Stomach (tissue), 9 donors: ENCODE results near the gene GSTM5. TPM values are rescaled to one million over a fixed set of nuclear protein-coding genes. Genes with fewer than 3 reads are reported as not detected.
A peak's percentile ranks its signal among the peaks of the same experiment; 100 is the strongest.
"Not testable (repeated sequence)": the region's sequence is repeated elsewhere in the genome, so short reads cannot be mapped to it uniquely, and the experiment has no call there.

Experiments
- DNase-seq, 2 donors: peaks; one replicate each; pipeline versions ENCODE4 v3.0.0 to v3.0.0-alpha.2; 2013 to 2019
- H3K27ac ChIP-seq, 5 donors: fragments of 200-600 bp in 4 of 5; sonication (generic) in 4 of 5; one replicate each; pipeline ENCODE4 v1.5.1; 2013 to 2019; ENCODE audit warnings: mild to moderate bottlenecking in 1 of 5, moderate library complexity in 1 of 5
- H3K27me3 ChIP-seq, 3 donors: fragments of 200-600 bp; sonication (generic); one replicate each; pipeline ENCODE4 v1.5.1; 2017 to 2019; ENCODE audit warnings: mixed run types in 1 of 3
- H3K36me3 ChIP-seq, 4 donors: fragments of 200-600 bp; sonication (generic); 1 replicate in 3 of 4; 2 replicates in 1 of 4; pipeline ENCODE4 v1.5.1; 2016 to 2019
- H3K4me1 ChIP-seq, 4 donors: fragments of 200-600 bp; sonication (generic); one replicate each; pipeline ENCODE4 v1.5.1; 2016 to 2019
- H3K4me3 ChIP-seq, 4 donors: fragments of 200-600 bp; sonication (generic) in 3 of 4; one replicate each; pipeline ENCODE4 v1.5.1; 2016 to 2019; ENCODE audit warnings: mild to moderate bottlenecking in 1 of 4
- H3K9me3 ChIP-seq, 4 donors: fragments of 200-600 bp; sonication (generic); one replicate each; pipeline ENCODE4 v1.5.1; 2016 to 2019
- EP300 ChIP-seq: sonication (generic); formaldehyde crosslinking; IDR thresholded peaks from one replicate; pipeline ENCODE4 v1.6.1; 2017; ENCODE audit warnings: antibody characterized with exemption
- POLR2A ChIP-seq, 4 donors: fragments of 450-650 bp; IDR thresholded peaks; one replicate each; pipeline ENCODE4 v1.6.1; 2016; ENCODE audit warnings: antibody characterized with exemption in 4 of 4, control low read depth in 2 of 4, mild to moderate bottlenecking in 1 of 4, moderate library complexity in 1 of 4
- POLR2AphosphoS5 ChIP-seq, 3 donors: sonication (generic); formaldehyde crosslinking; IDR thresholded peaks; one replicate each; pipeline ENCODE4 v1.6.1; 2016; ENCODE audit warnings: antibody characterized with exemption in 3 of 3
- WGBS, 5 donors: extraction: QIAGEN DNeasy Blood & Tissue Kit in 3 of 5; methylation state at CpG; one replicate each; pipeline versions ENCODE4 v1.1.5 to v1.1.7; 2013 to 2018; 5-methylcytosine and 5-hydroxymethylcytosine counted together
- intact Hi-C: fragments of 100-400 bp; cut with DNase I; formaldehyde crosslinking; loops from one replicate; pipeline ENCODE4 v1.15.1; 2023; ENCODE audit warnings: low total_unique reads
- polyA plus RNA-seq, 3 donors: library from polyadenylated mRNA; stranded (reverse); fragments of 200-250 nt; gene quantifications; one replicate each; pipeline ENCODE4 v1.2.3, GENCODE V29; 2013
- total RNA-seq, 5 donors: library from RNA; depleted of rRNA; stranded (reverse); fragments of >200 nt; gene quantifications; one replicate each; pipeline versions ENCODE4 v1.1.0 to v1.2.3, GENCODE V29; 2014 to 2016
- TF ChIP-seq, protein P1 (sequence below), 7 experiments: fragments of 450-650 bp in 4 of 7; fragments of 200-600 bp in 3 of 7; sonication (generic) in 3 of 7; IDR thresholded peaks; one replicate each; pipeline ENCODE4 v1.5.1; 2016 to 2019; ENCODE audit warnings: antibody characterized with exemption in 7 of 7, control low read depth in 2 of 7, mild to moderate bottlenecking in 1 of 7
- donor health status: healthy with polysubstance abuse.
- donor health status: Bipolar disorder and iron deficiency.
- donor health status: healthy.

GSTM5 gene
- total and polyA plus RNA-seq, 8 donors = 1.4 to 35.6 (median 16.7) TPM; not detected in 2

DNA sequence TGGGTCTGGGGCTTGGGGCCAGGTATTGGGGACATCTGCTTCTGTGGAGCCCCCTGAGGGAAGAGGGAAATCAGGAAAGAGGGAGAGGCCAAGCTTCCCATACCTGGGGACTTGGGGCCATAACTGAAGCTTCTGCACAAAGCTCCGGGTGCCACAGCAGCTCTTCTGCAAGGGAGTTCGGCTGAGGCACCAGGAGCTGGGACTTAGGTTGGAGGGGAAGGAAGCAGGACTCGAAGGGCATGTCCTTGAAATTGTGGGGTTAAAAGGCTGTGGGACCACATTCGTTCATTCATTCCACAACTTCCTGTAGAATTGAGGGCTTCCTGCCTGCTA, 53.4 kb downstream of the GSTM5 start:
- 72 to 91% (median 84%) methylated on average over 4 of the region's 4 CpGs for WGBS, 5 donors
- peak in 1 of 2 donors; percentile 21 for DNase-seq
- H3K27ac ChIP-seq = peak overlapping the region in 4 of 5 donors; percentile 49 to 87 (median 78)

DNA sequence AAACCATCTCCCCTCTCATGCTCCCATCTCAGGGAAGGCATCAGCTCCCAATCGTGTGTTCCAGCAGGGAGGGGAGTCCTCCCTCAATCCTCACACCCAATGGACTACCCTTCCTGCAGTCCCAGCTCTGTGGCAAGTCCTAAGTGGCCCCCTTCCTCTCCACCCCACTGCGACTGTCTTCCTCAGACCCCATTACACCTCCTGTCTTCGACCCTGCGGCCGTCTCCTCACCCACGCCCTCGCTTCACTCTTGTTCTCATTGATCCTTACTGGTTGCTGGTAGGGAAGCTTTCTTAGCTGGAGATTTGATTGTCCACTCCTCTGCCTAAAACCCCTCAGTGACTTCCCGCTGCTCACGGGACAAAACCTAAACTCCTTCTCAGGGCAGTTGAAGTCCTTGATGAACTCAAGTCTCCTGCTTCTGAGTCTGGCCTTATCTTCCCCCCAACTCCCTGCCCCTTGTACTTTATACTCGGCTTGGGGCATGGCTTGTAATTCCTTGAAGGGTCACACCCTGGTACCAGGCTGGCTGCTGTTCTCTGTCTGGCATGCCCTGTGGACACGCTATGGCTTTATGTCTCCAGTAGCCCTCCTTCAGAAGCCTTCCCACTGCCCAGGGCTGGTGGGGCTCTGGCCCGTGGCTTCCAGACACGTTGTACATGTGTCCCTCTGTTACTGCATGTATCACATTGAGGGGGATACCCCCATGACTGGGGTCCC, 54.0 kb downstream of the GSTM5 start:
- Histone ChIP-seq H3K36me3 (no peaks in the 10 kb centered on the region), H3K27me3 (no peaks in the 10 kb centered on the region), H3K4me3 (no peak overlapping the region), H3K4me1 (peaks cover 21 to 65% (median 29%) of the 10 kb centered on the region in 4 donors), H3K9me3 (no peaks in the 10 kb centered on the region), H3K27ac (peak overlapping the region in 3 of 5 donors; percentile 38 to 87 (median 49))
- peak; percentile 45 to 57 for DNase-seq
- WGBS, 5 donors = 57 to 80% (median 77%) methylated on average over 13 of the region's 13 CpGs
- intact Hi-C loops = no loop called here
- TF ChIP-seq POLR2AphosphoS5 (IDR thresholded peaks at IDR 0.05) = peak in 2 of 3 donors; percentile 38 to 62
- TF ChIP-seq, protein P1, sequence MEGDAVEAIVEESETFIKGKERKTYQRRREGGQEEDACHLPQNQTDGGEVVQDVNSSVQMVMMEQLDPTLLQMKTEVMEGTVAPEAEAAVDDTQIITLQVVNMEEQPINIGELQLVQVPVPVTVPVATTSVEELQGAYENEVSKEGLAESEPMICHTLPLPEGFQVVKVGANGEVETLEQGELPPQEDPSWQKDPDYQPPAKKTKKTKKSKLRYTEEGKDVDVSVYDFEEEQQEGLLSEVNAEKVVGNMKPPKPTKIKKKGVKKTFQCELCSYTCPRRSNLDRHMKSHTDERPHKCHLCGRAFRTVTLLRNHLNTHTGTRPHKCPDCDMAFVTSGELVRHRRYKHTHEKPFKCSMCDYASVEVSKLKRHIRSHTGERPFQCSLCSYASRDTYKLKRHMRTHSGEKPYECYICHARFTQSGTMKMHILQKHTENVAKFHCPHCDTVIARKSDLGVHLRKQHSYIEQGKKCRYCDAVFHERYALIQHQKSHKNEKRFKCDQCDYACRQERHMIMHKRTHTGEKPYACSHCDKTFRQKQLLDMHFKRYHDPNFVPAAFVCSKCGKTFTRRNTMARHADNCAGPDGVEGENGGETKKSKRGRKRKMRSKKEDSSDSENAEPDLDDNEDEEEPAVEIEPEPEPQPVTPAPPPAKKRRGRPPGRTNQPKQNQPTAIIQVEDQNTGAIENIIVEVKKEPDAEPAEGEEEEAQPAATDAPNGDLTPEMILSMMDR (IDR thresholded peaks at IDR 0.05) = no peak

More for the DNA sequence above, 53.4 kb downstream of the GSTM5 start:
- no peaks in the 10 kb centered on the region for H3K27me3 ChIP-seq
- H3K4me1 ChIP-seq = peaks cover 21 to 65% (median 33%) of the 10 kb centered on the region in 4 donors
- intact Hi-C loops = no loop called here
- no peak for TF ChIP-seq EP300
- TF ChIP-seq POLR2AphosphoS5 (IDR thresholded peaks at IDR 0.05) = no peak
- TF ChIP-seq POLR2A (IDR thresholded peaks at IDR 0.05) = no peak
- TF ChIP-seq, protein P1 (IDR thresholded peaks at IDR 0.05) = no peak
- peaks cover 0 to 4% (median 0%) of the 10 kb centered on the region in 4 donors for H3K36me3 ChIP-seq
- H3K9me3 ChIP-seq = no peaks in the 10 kb centered on the region
- no peak overlapping the region for H3K4me3 ChIP-seq

DNA sequence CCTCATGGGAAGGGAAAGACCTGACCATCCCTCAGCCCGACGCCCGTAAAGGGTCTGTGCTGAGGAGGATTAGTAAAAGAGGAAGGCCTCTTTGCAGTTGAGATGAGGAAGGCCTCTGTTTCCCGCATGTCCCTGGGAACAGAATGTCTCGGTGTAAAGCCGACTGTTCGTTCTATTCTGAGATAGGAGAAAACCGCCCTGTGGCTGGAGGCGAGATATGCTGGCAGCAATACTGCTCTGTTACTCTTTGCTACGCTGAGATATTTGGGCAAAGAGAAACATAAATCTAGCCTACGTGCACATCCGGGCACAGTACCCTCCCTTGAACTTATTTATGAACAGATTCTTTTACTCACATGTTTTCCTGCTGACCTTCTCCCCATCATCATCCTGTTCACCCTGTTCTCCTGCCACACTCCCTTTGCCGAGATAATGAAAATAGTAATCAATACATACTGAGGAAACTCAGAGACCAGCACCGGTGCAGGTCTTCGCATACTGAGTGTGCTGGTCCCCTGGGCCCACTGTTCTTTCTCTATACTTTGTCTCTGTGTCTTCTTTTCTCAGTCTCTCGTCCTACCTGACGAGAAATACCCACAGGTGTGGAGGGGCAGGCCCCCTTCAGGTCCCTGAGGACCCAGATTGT, 55.1 kb downstream of the GSTM5 start:
- H3K27me3 ChIP-seq, intact Hi-C loops, H3K36me3 ChIP-seq, H3K4me3 ChIP-seq, H3K9me3 ChIP-seq: not testable (repeated sequence)
- TF ChIP-seq POLR2AphosphoS5 (IDR thresholded peaks at IDR 0.05) = peak in 1 of 3 donors; percentile 33
- WGBS, 5 donors = 51 to 61% (median 58%) methylated on average over 17 of the region's 17 CpGs
- peak in 1 of 2 donors; percentile 25 for DNase-seq
- peak overlapping the region in 3 of 5 donors; percentile 38 to 87 (median 49) for H3K27ac ChIP-seq
- peaks cover 19 to 58% (median 23%) of the 10 kb centered on the region in 4 donors for H3K4me1 ChIP-seq

Other genes with a start within 250 kb of the GSTM5 start
- under 1 TPM in 2 of 5 donors, not detected in 3; 0.45 to 0.58 TPM for gene SYPL2, start 245.7 kb upstream of the GSTM5 start, total RNA-seq
- 1 to 10 TPM in 1 of 3 donors, under 1 TPM in 2; 0.50 to 1.0 (median 0.61) TPM for gene SYPL2, start 245.7 kb upstream of the GSTM5 start, polyA plus RNA-seq
- gene ATXN7L2, start 228.3 kb upstream of the GSTM5 start, total RNA-seq = 1 to 10 TPM in 3 of 5 donors, under 1 TPM in 1, not detected in 1; 0.29 to 5.1 (median 2.6) TPM
- 1 to 10 TPM in 2 of 3 donors, under 1 TPM in 1; 0.76 to 6.3 (median 5.2) TPM for gene ATXN7L2, start 228.3 kb upstream of the GSTM5 start, polyA plus RNA-seq
- 1 to 10 TPM; 1.8 to 6.4 (median 2.3) TPM for gene CYB561D1, start 218.2 kb upstream of the GSTM5 start, total RNA-seq
- gene CYB561D1, start 218.2 kb upstream of the GSTM5 start, polyA plus RNA-seq = 1 to 10 TPM; 1.8 to 4.4 (median 4.1) TPM
- gene AMIGO1, start 202.5 kb upstream of the GSTM5 start, total RNA-seq = 10 to 100 TPM in 1 of 5 donors, 1 to 10 TPM in 4; 1.7 to 25.7 (median 3.5) TPM
- gene AMIGO1, start 202.5 kb upstream of the GSTM5 start, polyA plus RNA-seq = 1 to 10 TPM; 1.3 to 1.8 (median 1.7) TPM
- not detected for gene GPR61, start 172.4 kb upstream of the GSTM5 start, total RNA-seq
- under 1 TPM in 1 of 3 donors, not detected in 2; 0.12 TPM for gene GPR61, start 172.4 kb upstream of the GSTM5 start, polyA plus RNA-seq
- 10 to 100 TPM in 1 of 5 donors, 1 to 10 TPM in 3, under 1 TPM in 1; 0.58 to 12.7 (median 3.2) TPM for gene GNAI3, start 163.6 kb upstream of the GSTM5 start, total RNA-seq
- gene GNAI3, start 163.6 kb upstream of the GSTM5 start, polyA plus RNA-seq = 1 to 10 TPM; 2.6 to 3.1 (median 2.7) TPM
- not detected for gene GNAT2, start 92.6 kb upstream of the GSTM5 start, total RNA-seq
- gene GNAT2, start 92.6 kb upstream of the GSTM5 start, polyA plus RNA-seq = under 1 TPM in 1 of 3 donors, not detected in 2; 0.43 TPM
- gene AMPD2, start 92.4 kb upstream of the GSTM5 start, total RNA-seq = 100 to 1,000 TPM in 3 of 5 donors, 10 to 100 TPM in 2; 69.4 to 364 (median 212) TPM
- gene AMPD2, start 92.4 kb upstream of the GSTM5 start, polyA plus RNA-seq = 10 to 100 TPM; 16.1 to 22.5 (median 18.9) TPM
- gene GSTM4, start 56.2 kb upstream of the GSTM5 start, total RNA-seq = 10 to 100 TPM in 4 of 5 donors, 1 to 10 TPM in 1; 7.5 to 63.6 (median 22.3) TPM
- 10 to 100 TPM; 23.6 to 32.6 (median 24.7) TPM for gene GSTM4, start 56.2 kb upstream of the GSTM5 start, polyA plus RNA-seq
- gene GSTM2, start 44.2 kb upstream of the GSTM5 start, total RNA-seq = 100 to 1,000 TPM in 3 of 5 donors, 10 to 100 TPM in 2; 22.3 to 219 (median 126) TPM
- gene GSTM2, start 44.2 kb upstream of the GSTM5 start, polyA plus RNA-seq = 100 to 1,000 TPM; 102 to 149 (median 122) TPM
- 10 to 100 TPM in 1 of 5 donors, 1 to 10 TPM in 2, not detected in 2; 2.6 to 69.4 (median 5.4) TPM for gene GSTM1, start 24.4 kb upstream of the GSTM5 start, total RNA-seq
- gene GSTM1, start 24.4 kb upstream of the GSTM5 start, polyA plus RNA-seq = 10 to 100 TPM in 2 of 3 donors, under 1 TPM in 1; 0.23 to 99.7 (median 86.4) TPM
- 100 to 1,000 TPM in 2 of 5 donors, 10 to 100 TPM in 3; 32.2 to 213 (median 84.6) TPM for gene GSTM3, start 28.8 kb downstream of the GSTM5 start, total RNA-seq
- gene GSTM3, start 28.8 kb downstream of the GSTM5 start, polyA plus RNA-seq = 100 to 1,000 TPM in 2 of 3 donors, 10 to 100 TPM in 1; 83.8 to 350 (median 194) TPM
- gene EPS8L3, start 51.7 kb downstream of the GSTM5 start, total RNA-seq = 100 to 1,000 TPM in 2 of 5 donors, 10 to 100 TPM in 3; 22.3 to 299 (median 85.8) TPM
- 10 to 100 TPM in 1 of 3 donors, 1 to 10 TPM in 2; 9.5 to 40.9 (median 9.6) TPM for gene EPS8L3, start 51.7 kb downstream of the GSTM5 start, polyA plus RNA-seq
- 10 to 100 TPM in 4 of 5 donors, 1 to 10 TPM in 1; 9.4 to 82.3 (median 47.1) TPM for gene CSF1, start 198.6 kb downstream of the GSTM5 start, total RNA-seq
- 1 to 10 TPM; 6.6 to 9.8 (median 9.1) TPM for gene CSF1, start 198.6 kb downstream of the GSTM5 start, polyA plus RNA-seq